ENCODE results near the gene SMCO1.
"Not testable (repeated sequence)": the region's sequence is repeated elsewhere in the genome, so short reads cannot be mapped to it uniquely, and the experiment has no call there.

The SMCO1 gene

GRCh38 chr3:196521291-196521690 lies 6.1 kb upstream of the SMCO1 start:
- not testable (repeated sequence) for DNase-seq (ENCODE audit: low spot score)

GRCh38 chr3:196519718-196520082 lies 4.6 kb upstream of the SMCO1 start:
- no peak for DNase-seq (ENCODE audit: low spot score)

GRCh38 chr3:196518966-196519717 lies 4.0 kb upstream of the SMCO1 start:
- DNase-seq (ENCODE audit: low spot score) = peak; percentile 59

GRCh38 chr3:196517919-196518318 lies 2.8 kb upstream of the SMCO1 start:
- DNase-seq (ENCODE audit: low spot score) = no peak

GRCh38 chr3:196517162-196517800 lies 2.1 kb upstream of the SMCO1 start:
- DNase-seq (ENCODE audit: low spot score) = no peak

GRCh38 chr3:196514350-196514716 lies 813 bp downstream of the SMCO1 start:
- no peak for DNase-seq (ENCODE audit: low spot score)

GRCh38 chr3:196513697-196514349 lies 1.3 kb downstream of the SMCO1 start:
- no peak for DNase-seq (ENCODE audit: low spot score)

- DNase-seq (ENCODE audit: low spot score) = not testable (repeated sequence)
These were observed 3.3 kb downstream of the SMCO1 start for GRCh38 chr3:196511646-196512425.

GRCh38 chr3:196511108-196511507 lies 4.0 kb downstream of the SMCO1 start:
- DNase-seq (ENCODE audit: low spot score) = not testable (repeated sequence)

- DNase-seq (ENCODE audit: low spot score) = no peak
These were observed 8.5 kb downstream of the SMCO1 start for GRCh38 chr3:196506687-196507086.

GRCh38 chr3:196504556-196504955 lies 10.6 kb downstream of the SMCO1 start:
- DNase-seq (ENCODE audit: low spot score) = no peak

GRCh38 chr3:196504077-196504398 lies 11.1 kb downstream of the SMCO1 start:
- DNase-seq (ENCODE audit: low spot score) = not testable (repeated sequence)

- peak; percentile 91 for DNase-seq (ENCODE audit: low spot score)
These were observed 11.7 kb downstream of the SMCO1 start, which contains the start of gene RNF168 for GRCh38 chr3:196503196-196504076. Gene RNF168, minus strand, starts transcription at chr3:196503768. Its CDS starts 595 bp downstream, at chr3:196503173.

GRCh38 chr3:196502775-196503195 lies 12.4 kb downstream of the SMCO1 start:
- DNase-seq (ENCODE audit: low spot score) = peak; percentile 90

GRCh38 chr3:196501316-196502044 lies 13.7 kb downstream of the SMCO1 start:
- DNase-seq (ENCODE audit: low spot score) = peak; percentile 35

- no peak for DNase-seq (ENCODE audit: low spot score)
These were observed 15.2 kb downstream of the SMCO1 start for GRCh38 chr3:196499807-196500524.

GRCh38 chr3:196499061-196499460 lies 16.1 kb downstream of the SMCO1 start:
- no peak for DNase-seq (ENCODE audit: low spot score)

GRCh38 chr3:196498297-196498696 lies 16.8 kb downstream of the SMCO1 start:
- DNase-seq (ENCODE audit: low spot score) = no peak

- no peak for DNase-seq (ENCODE audit: low spot score)
These were observed 19.0 kb downstream of the SMCO1 start for GRCh38 chr3:196496183-196496582.

GRCh38 chr3:196493292-196493691 lies 21.9 kb downstream of the SMCO1 start:
- no peak for DNase-seq (ENCODE audit: low spot score)

All from kidney capillary endothelial cell (primary cell).